Urinary bladder (tissue), 4 donors: Measurements from ENCODE around the gene GLTPD2. TPM values are rescaled to one million over a fixed set of nuclear protein-coding genes. Genes with fewer than 3 reads are reported as not detected.

Source experiments
- DNase-seq: peaks from one replicate; pipeline ENCODE4 v3.0.0-alpha.2; 2015; ENCODE audit errors: extremely low spot score
- H3K27ac ChIP-seq: one replicate; pipeline ENCODE4 v1.5.1; 2013; ENCODE audit warnings: low read depth, mild to moderate bottlenecking, moderate library complexity
- H3K36me3 ChIP-seq: one replicate; pipeline ENCODE4 v1.6.1; 2013; ENCODE audit warnings: mild to moderate bottlenecking, moderate library complexity; ENCODE audit not compliant: insufficient read depth
- H3K4me1 ChIP-seq: one replicate; pipeline ENCODE4 v1.6.1; 2013; ENCODE audit warnings: mild to moderate bottlenecking, moderate library complexity; ENCODE audit not compliant: insufficient read depth
- H3K4me3 ChIP-seq: one replicate; pipeline ENCODE4 v1.5.1; 2013; ENCODE audit warnings: low read depth, low read length
- WGBS: extraction: QIAGEN DNeasy Blood & Tissue Kit; methylation state at CpG from one replicate; pipeline ENCODE4 v1.1.7; 2013; 5-methylcytosine and 5-hydroxymethylcytosine counted together
- polyA plus RNA-seq: library from polyadenylated mRNA; stranded (reverse); fragments of 200-250 nt; gene quantifications from one replicate; pipeline ENCODE4 v1.2.3, GENCODE V29; 2013
- total RNA-seq: library from RNA; depleted of rRNA; stranded (reverse); fragments of >200 nt; gene quantifications from one replicate; pipeline ENCODE4 v1.2.3, GENCODE V29; 2014
- donor health status: healthy with polysubstance abuse.
- donor health status: healthy.

Gene GLTPD2
- total and polyA plus RNA-seq, 2 donors: 0.10 TPM; not detected in 1

- no peak overlapping the region for H3K27ac ChIP-seq
- 9% methylated on average over 61 of the region's 61 CpGs for WGBS
- DNase-seq: no peak
- H3K4me3 ChIP-seq: peak overlapping the region; percentile 9
- no peaks in the 10 kb centered on the region for H3K4me1 ChIP-seq
- no peaks in the 10 kb centered on the region for H3K36me3 ChIP-seq
Observed at GRCh38 chr17:4785311-4786105, 3.3 kb upstream of the GLTPD2 start.

- no peaks in the 10 kb centered on the region for H3K36me3 ChIP-seq
- no peaks in the 10 kb centered on the region for H3K4me1 ChIP-seq
- WGBS: 5% methylated on average over 24 of the region's 24 CpGs
- no peak within 1 kb of the TSS for H3K27ac ChIP-seq
- DNase-seq: no peak
- peak within 1 kb of the TSS; percentile 9 for H3K4me3 ChIP-seq
Observed at GRCh38 chr17:4786106-4786511, 2.7 kb upstream of the GLTPD2 start, which contains the start of gene VMO1. Gene VMO1 (minus strand): TSS chr17:4786364. CDS start chr17:4786352, 12 bp downstream.

GRCh38 chr17:4786516-4786915 lies 2.2 kb upstream of the GLTPD2 start:
- Histone ChIP-seq H3K27ac (no peak overlapping the region), H3K4me3 (peak overlapping the region; percentile 9), H3K36me3 (no peaks in the 10 kb centered on the region), H3K4me1 (no peaks in the 10 kb centered on the region)
- DNase-seq: no peak
- WGBS: 5% methylated on average over 6 of the region's 6 CpGs

- no peak for DNase-seq
- H3K27ac ChIP-seq: no peak overlapping the region
- no peaks in the 10 kb centered on the region for H3K4me1 ChIP-seq
- H3K36me3 ChIP-seq: no peaks in the 10 kb centered on the region
- 78% methylated on average over 14 of the region's 14 CpGs for WGBS
- H3K4me3 ChIP-seq: no peak overlapping the region
Observed at GRCh38 chr17:4788159-4788806, 481 bp upstream of the GLTPD2 start.

- H3K4me1 ChIP-seq: no peaks in the 10 kb centered on the region
- H3K27ac ChIP-seq: peak overlapping the region; percentile 94
- peak overlapping the region; percentile 57 for H3K4me3 ChIP-seq
- no peaks in the 10 kb centered on the region for H3K36me3 ChIP-seq
- under 1% methylated on average over 25 of the region's 25 CpGs for WGBS
- DNase-seq: no peak
Observed at GRCh38 chr17:4789701-4789950, 862 bp downstream of the GLTPD2 start.

GRCh38 chr17:4789951-4790704 lies 1.4 kb downstream of the GLTPD2 start:
- Histone ChIP-seq H3K27ac (peak overlapping the region; percentile 94), H3K4me3 (peak overlapping the region; percentile 57), H3K4me1 (no peaks in the 10 kb centered on the region), H3K36me3 (no peaks in the 10 kb centered on the region)
- peak; percentile 70 for DNase-seq
- under 1% methylated on average over 91 of the region's 91 CpGs for WGBS

GRCh38 chr17:4790705-4791088 lies 1.9 kb downstream of the GLTPD2 start:
- Histone ChIP-seq H3K4me1 (no peaks in the 10 kb centered on the region), H3K4me3 (peak overlapping the region; percentile 57), H3K36me3 (no peaks in the 10 kb centered on the region), H3K27ac (peak overlapping the region; percentile 94)
- WGBS: 32% methylated on average over 7 of the region's 7 CpGs
- no peak for DNase-seq

- no peaks in the 10 kb centered on the region for H3K4me1 ChIP-seq
- no peak overlapping the region for H3K27ac ChIP-seq
- peaks cover 3% of the 10 kb centered on the region for H3K36me3 ChIP-seq
- H3K4me3 ChIP-seq: no peak overlapping the region
- DNase-seq: no peak
- 96% methylated on average over 1 of the region's 1 CpG for WGBS
Observed at GRCh38 chr17:4795168-4795567, 6.4 kb downstream of the GLTPD2 start.

- under 1% methylated on average over 7 of the region's 7 CpGs for WGBS
- H3K4me1 ChIP-seq: no peaks in the 10 kb centered on the region
- H3K4me3 ChIP-seq: peak overlapping the region; percentile 59
- DNase-seq: no peak
- peaks cover 3% of the 10 kb centered on the region for H3K36me3 ChIP-seq
- peak overlapping the region; percentile 65 for H3K27ac ChIP-seq
Observed at GRCh38 chr17:4796552-4796920, 7.8 kb downstream of the GLTPD2 start.

GRCh38 chr17:4800462-4801196 lies 11.9 kb downstream of the GLTPD2 start:
- H3K4me1 ChIP-seq: no peaks in the 10 kb centered on the region
- no peak overlapping the region for H3K4me3 ChIP-seq
- no peak overlapping the region for H3K27ac ChIP-seq
- H3K36me3 ChIP-seq: peaks cover 3% of the 10 kb centered on the region
- WGBS: 76% methylated on average over 10 of the region's 10 CpGs
- DNase-seq: no peak

- no peak for DNase-seq
- 69% methylated on average over 9 of the region's 9 CpGs for WGBS
- peaks cover 3% of the 10 kb centered on the region for H3K36me3 ChIP-seq
- H3K27ac ChIP-seq: no peak within 1 kb of the TSS
- no peaks in the 10 kb centered on the region for H3K4me1 ChIP-seq
- H3K4me3 ChIP-seq: no peak within 1 kb of the TSS
Observed at GRCh38 chr17:4802228-4802627, 13.5 kb downstream of the GLTPD2 start, which contains the start of gene C17orf114. Gene C17orf114 (minus strand): TSS chr17:4802328.

- H3K4me1 ChIP-seq: no peaks in the 10 kb centered on the region
- H3K4me3 ChIP-seq: peak overlapping the region; percentile 95
- no peak for DNase-seq
- no peak overlapping the region for H3K27ac ChIP-seq
- no peaks in the 10 kb centered on the region for H3K36me3 ChIP-seq
- WGBS: 2% methylated on average over 16 of the region's 16 CpGs
Observed at GRCh38 chr17:4806456-4806776, 17.7 kb downstream of the GLTPD2 start.

- no peak for DNase-seq
- Histone ChIP-seq H3K4me3 (peak within 1 kb of the TSS; percentile 95), H3K27ac (no peak within 1 kb of the TSS), H3K4me1 (no peaks in the 10 kb centered on the region), H3K36me3 (no peaks in the 10 kb centered on the region)
- WGBS: under 1% methylated on average over 104 of the region's 106 CpGs
Observed at GRCh38 chr17:4806777-4807604, 18.2 kb downstream of the GLTPD2 start, which contains the start of gene PLD2. Gene PLD2 (plus strand): TSS chr17:4807152. CDS start chr17:4807773, 621 bp downstream.
